ENCODE measurements around the gene MYCN.
"Not testable (repeated sequence)": the region's sequence is repeated elsewhere in the genome, so short reads cannot be mapped to it uniquely, and the experiment has no call there.

MYCN gene

DNA sequence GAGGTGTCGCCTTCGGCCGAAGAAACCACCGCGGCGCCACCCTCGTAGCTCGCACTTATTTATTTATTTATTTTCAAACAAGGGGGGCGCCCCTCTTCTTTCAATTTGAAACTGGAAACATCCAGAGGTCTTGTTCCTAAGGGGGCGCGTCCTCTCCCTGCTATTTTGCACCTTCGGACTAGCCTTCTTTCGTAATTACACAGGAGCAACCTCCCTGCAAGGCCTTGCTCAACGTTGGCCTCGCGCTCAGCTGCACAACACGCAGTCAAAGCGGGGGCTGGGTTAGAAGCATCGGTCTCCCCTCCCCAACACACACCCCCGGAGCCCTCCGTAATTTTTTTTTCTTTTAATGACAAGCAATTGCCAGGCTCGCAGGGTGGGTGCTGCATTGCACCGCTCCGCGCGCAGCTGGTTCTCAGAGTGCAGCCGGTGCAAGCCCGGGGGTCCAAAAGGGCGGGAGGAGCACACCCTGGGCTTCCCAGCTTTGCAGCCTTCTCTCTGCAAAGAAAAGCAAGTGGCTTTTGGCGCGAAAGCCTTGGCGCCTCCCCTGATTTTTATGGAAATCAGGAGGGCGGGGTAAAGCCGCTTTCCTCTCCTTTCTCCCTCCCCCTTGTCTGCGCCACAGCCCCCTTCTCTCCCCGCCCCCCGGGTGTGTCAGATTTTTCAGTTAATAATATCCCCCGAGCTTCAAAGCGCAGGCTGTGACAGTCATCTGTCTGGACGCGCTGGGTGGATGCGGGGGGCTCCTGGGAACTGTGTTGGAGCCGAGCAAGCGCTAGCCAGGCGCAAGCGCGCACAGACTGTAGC is at the start of gene MYCN:
Gene MYCN, plus strand, starts transcription at position 697 of the 807 bp plus-strand sequence. CDS start 1,515 bp downstream, outside the sequence.
- DNase-seq (ENCODE audit: low spot score): peak; percentile 55

DNA sequence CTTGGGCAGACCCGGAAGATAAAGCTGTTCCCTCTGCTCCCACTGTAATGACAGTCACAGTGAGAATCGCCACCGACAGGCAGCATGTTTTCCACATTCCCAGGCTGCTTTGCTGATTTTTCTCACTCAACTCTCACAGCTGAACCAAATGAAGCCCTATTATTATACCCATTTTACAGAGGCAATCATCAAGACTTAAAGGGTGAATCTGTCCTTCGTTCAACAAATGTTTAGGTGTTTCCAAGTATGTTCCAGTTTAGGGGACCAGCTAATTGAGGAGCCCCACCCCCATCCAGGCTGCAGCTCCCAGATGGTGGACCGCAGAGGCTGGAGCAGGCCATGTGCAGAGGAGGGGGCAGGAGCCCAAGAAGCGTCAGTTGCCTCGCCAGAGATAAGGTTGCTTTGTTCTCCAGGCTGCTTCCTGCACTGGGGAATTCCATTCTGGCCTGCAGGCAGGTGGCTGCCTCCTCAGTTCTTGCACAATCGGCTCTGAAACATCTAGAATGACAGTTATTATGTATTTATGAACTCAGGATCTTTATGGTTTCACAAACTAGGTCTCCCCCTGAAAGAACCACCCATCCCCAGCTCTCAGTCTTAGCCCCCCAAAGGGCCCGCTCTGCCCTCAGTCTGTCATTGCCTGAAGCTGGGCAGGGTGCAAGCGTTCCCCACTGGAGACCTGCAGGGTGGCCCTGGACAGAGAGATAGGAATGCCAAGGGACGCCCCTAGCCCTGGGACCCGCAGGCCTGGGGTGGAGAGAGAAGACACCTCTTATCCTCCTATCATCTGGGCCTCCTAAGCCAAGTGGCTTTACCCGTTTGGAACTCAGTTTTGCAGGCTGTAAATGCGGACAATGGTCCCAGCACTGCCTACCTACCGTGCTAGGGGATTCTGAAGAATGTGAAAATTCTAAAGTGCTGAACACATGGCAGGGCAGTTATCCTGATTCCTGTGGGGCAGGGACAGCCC is 49.1 kb upstream of the MYCN start:
- no peak for DNase-seq (ENCODE audit: low spot score)

DNA sequence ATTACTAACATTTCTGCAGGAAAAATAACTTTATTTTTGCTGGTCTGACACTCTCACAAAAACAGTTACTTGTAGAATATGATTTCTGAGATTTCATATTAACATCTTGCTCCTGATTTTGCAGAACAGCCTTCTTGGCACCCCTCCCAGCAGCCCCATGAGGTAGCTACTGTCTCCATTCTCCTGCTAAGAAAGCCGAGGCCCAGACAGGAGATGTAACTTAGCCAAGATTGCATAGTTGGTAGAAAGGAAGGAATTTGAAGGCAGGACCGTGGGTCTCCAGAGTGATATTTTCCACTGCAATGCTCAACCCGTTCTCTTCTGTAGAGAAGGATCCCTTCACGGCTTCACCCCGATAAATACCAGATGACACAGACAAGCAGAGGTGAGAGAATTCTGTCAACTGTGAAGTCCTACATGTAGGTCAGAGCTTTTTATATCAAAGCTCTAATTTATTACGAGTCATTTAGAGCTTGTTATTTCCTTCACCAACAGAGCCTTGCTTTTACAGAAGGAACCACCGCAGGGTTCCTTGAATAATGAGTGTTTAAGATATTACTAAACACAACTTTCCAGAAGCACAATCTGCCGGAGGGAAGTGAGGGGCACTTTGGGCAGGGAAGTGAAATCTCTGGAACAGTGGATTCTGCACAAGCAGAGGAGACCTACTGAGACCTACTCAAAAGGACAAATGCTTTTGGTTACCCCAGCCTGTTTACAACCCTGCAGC is 48.0 kb upstream of the MYCN start:
- DNase-seq (ENCODE audit: low spot score): peak; percentile 15

DNA sequence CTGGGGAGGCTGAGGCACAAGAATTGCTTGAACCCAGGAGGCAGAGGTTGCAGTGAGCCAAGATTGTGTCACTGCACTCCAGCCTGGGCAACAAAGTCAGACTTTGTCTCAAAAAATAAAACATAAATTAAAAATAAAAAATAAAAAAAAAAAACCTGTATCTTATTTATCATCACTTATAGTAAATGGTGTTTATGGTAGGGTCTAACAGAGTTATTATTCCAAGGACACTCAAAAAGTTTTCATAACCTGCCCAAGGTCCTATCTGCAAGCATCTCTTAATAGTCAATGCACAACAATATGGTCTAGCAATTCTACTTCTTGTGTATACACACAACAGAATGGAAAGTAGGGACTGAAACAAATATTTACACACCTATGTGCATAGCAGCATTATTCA is 47.3 kb upstream of the MYCN start:
- no peak for DNase-seq (ENCODE audit: low spot score)

DNA sequence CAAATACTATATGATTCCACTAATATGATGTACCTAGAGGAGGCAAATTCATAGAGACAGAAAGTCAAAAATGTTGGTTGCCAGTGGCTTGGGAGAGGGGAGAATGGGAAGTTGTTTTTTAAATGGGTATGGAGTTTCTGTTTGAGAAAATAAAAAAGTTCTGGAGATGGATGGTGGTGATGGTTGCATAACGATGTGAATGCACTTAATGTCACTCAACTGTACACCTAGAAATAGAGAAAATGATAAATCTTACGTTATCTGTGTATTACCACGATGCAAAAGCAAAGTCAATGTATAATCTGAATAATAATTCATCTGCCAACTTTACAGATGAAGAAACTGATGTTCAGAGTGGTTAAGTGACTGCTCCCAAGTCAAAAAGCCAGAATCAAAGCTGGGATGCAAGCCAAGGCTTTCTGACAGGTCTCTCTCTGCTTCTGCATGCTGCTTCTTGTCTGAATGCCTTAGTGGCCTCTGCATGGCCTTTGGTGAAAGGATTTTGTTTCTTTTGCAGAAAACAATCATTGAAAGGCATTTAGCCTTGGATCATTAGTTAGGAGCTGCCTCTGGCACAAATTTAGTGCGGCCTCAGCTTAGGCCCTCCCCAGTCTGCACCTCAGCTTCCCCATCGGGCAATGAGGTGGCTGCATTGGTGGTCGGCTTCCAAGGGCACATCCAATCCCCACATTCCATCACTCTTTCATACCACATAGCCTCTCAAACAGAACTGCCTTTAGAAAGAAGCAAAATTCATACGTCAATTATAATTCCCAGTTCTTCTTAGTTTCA is 46.5 kb upstream of the MYCN start:
- no peak for DNase-seq (ENCODE audit: low spot score)

DNA sequence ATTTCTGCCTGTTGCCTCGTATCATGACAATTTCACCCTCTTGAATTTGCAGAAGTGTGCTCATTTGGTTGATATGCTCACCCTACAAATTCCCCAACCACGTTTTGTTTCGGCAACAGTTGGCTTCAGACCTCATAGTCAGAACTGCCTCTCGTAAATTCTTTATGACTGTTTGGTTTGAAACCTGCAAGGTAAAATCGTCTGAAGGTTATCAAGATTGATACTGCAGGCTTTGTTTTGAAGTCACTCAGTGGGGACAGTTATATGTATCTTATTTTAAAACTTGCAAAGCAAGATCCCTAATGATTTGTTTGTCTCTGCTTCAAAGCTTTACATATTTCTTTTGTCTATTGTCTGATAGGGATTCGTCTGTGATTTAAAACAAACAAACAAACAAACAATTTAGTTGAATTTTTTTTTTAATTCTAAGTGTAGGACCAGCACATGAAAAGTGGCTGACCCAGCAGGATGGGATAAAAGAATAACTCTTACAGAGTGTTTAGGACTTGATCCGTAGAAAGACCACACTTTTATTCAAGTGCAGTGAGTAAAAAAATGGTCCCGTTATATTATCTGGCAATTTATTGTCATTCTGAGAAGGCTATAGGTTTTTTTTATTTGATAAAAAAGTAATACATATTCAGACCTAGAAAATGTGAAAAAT is 45.7 kb upstream of the MYCN start:
- no peak for DNase-seq (ENCODE audit: low spot score)

DNA sequence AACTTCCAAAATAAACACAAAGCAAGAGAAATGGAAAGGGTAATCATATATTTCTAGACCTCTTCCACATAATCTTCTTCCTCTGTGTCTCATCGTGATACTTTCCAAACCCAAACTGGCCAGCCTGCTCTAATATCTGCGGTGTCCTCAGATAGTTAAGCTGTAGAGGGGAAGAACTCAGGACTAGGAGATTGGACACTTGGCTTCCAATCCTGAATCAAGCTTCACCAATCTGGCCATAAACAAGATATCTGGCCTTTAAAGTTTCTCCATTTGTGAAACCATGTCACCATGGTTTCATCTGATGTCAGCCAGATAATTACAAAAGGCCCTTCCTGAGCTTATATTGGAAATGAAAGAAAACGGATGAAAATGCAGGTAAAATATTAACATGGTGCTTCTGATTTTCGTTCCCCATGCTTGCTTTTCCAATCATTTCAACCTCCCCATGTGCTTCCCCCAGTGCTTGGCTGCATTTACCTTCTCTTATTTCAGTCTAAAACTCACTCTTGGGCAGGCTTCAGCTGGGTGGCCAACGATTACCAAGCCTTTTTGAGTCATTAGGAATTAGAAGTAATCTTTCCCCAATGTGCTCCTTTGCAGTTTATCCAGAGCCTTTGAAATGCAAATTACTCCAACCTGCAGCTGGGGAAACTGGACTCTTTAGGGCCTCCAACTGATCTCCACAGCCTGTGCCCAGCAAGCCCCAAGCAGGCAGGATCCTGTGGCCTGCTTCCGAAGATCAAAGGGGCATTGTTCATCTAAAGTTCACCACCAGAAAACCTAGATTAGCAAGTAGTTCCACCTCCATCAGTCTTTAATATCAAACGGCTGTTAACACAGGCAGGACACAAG is 44.5 kb upstream of the MYCN start:
- no peak for DNase-seq (ENCODE audit: low spot score)

DNA sequence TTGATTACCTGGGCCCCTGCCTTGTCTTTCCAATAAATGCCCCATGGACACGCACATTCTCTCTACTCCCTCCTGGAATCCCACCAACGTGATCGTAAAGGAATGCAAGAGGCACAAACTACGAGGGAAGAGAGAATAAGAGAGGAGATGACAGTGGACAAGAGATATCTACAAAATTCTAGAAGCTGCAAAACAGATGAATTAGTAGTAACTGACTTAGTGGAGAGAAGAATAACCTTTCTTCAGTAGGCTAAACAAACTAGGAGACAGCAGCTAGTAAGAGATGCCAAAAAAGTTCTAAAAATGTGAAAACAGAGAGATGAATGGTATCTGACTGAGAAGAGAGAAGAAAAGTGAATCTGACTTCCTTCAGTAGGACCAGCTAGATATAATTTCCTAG is 43.5 kb upstream of the MYCN start:
- no peak for DNase-seq (ENCODE audit: low spot score)

DNA sequence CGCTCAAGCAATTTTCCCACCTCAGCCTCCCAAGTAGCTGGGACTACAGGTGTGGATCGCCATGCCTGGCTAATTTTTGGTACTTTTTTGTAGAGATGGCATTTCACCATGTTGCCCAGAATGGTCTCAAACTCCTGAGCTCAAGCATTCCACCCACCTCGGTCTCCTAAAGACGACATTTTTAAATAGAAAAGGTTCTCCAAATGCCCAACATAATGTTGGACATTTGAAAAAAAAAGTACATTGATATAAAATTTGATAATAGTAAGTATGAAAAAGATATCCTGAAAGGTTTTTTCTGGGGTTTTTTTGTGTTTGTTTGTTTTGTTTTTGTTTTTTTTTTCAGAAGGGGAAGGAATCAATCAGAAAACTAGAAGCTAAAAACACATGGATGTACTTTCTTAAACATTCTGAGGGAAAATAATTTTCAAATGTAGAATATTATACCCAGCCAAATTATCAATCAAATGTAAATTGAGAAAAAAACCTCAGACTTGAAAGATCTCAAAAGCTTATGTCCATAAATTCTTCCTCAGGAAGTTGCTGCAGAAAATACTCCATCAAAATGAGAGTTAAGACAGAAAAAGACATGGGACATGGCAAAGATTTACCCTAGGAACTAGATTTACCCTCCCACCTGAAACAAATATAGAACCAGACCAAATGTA is 42.8 kb upstream of the MYCN start:
- DNase-seq (ENCODE audit: low spot score): no peak

DNA sequence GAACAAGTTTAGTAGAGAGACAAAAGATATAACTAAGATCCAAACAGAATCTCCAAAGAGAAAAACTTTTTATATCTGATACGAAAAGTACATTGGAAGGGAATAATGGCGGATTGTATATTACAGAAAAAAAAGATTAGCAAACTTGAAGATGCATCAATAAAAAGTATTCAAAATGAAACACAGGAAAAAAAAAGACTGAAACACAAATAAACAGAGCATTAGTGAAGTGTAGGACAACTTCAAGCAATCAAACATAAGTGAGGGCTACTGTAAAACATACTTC is 41.1 kb upstream of the MYCN start:
- no peak for DNase-seq (ENCODE audit: low spot score)

DNA sequence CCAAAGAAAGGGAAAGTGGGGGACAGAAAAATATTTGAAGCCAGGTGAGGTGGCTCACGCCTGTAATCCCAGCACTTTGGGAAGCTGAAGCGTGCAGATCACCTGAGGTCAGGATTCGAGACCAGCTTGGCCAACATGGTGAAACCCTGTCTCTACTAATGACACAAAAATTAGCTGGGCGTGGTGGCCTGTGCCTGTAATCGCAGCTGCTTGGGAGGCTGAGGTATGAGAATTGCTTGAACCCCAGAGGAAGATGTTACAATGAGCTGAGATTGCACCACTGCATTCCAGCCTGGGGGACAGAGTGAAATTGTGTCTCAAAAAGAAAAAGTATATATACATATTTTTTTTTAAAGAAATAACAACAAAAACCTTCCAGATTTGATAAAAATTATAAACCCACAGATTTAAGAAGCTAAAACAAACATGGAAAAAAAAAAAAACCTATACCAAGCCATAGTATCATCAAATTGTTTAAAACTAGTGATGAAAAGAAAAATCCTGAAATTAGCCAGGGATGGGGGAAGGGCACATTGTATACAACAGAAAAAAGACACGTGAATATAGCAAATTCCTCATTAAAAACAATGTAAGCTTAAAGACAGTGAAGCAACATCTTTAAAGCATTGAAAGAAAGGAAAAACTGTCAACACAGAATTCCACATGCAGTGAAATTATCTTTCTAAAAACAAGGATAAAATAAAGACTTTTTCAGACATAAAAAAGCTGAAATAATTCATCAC is 40.4 kb upstream of the MYCN start:
- DNase-seq (ENCODE audit: low spot score): no peak

DNA sequence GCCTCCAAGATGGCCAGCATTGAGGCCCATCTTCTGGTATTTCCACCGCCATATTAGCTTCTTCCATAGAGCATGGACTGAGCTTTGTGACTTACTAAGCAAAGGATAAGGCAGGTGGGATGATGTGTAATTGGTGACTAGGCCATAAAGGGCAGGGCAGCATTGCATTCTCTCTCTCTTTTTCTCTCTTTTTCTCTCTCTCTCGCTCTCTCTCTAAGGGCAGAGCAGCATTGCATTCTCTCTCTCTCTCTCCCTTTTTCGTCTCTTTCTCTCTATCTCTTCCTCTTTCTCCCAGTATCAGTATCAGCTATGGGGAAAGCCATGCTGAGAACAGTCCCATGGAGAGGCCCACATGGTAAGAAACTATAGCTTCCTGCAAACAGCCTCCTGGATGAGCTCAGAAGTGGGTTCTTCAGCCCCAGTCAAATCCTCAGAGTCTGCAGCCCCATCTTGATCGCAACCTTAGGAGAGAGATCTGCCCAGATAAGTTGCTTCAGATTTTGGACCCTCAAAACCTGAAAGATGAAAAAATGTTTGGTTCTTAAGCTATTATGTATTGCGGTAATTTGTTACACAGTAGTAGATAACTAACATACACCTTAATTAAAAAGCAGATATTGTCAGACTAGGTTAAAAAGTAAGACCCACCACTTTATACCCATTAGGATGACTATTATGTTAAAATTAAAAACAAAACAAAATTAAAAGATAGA is 39.1 kb upstream of the MYCN start:
- no peak for DNase-seq (ENCODE audit: low spot score)

DNA sequence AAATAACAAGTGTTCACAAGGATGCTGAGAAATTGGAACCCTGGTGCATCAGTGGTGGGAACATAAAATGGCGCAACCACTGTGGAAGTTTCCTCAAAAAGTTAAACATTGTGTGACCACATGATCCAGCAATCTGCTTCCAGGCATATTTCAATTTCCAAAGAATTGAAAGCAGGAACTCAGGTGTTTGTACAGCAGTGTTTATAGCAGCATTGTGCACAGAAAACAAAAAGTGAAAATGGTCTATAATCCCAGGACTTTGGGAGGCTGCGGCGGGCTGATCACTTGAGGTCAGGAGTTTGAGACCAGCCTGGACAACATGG is 38.6 kb upstream of the MYCN start:
- no peak for DNase-seq (ENCODE audit: low spot score)

DNA sequence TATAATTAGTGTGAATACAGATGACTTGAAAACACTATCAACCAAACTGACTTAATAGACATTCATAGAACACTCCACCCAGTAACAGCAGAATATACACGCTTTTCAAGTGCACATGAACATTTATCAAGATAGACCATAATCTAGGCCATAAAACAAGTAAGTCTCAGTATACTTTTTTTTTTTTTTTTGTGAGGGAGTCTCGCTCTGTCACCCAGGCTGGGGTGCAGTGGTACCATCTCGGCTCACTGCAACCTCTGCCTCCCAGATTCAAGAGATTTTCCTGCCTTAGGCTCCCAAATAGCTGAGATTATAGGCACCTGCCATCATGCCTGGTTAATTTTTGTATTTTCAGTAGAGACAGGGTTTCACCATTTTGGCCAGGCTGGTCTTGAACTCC is 36.4 kb upstream of the MYCN start:
- not testable (repeated sequence) for DNase-seq (ENCODE audit: low spot score)

DNA sequence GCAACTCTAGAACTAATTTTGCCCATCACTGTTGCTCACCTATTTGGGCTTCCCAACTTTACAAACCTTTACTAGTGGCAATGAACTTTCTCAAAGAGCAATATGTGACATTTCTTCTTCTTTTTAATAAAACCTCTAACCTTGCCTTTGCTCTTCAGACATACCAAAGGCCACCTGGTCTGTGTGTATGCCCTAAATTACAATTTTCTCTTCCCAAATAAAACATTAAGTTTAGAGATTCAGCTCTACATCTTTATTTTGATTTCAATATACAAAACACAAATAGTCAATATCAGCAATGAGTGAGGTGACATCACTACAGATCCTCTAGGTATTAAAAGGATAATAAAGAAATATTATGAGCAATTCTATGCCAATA is 35.1 kb upstream of the MYCN start:
- no peak for DNase-seq (ENCODE audit: low spot score)

DNA sequence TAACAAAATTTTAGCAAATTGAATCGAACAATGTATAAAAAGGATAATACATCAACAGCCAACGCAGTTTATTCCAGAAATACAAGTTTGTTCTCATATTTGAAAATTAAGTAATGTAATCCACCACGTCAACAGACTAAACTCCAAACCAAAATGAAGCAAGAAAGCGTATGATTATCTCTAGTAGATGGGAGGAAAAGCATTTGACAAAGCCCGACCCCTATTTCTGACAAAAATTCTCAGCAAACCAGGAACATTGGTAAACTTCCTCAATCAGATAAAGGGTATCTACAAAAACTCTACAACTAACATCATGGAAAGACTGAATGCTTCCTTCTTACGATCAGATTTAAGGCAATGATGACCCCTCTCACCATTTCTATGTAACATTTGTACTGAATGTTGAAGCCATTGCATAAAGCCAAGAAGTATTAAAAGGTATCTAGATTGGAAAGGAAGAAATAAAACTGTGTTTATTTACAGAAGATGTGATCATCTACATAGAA is 34.3 kb upstream of the MYCN start:
- no peak for DNase-seq (ENCODE audit: low spot score)

DNA sequence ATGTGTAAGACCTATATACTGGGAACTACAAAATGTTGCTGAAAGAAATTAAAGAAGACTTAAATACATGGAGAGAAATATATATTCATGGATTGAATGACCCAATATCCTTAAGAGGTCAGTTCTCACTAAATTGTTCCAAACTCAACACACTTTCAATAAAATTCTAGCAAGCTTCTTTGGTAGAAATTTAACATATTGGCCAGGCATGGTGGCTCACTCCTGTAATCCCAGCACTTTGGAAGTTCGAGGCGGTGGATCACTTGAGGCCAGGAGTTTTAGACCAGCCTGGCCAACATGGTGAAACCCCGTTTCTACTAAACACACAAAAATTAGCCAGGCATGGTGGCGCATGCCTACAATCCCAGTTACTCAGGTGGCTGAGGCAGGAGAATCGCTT is 33.6 kb upstream of the MYCN start:
- DNase-seq (ENCODE audit: low spot score): no peak
